MM.1S (cell line): ENCODE results near the gene LHPP.

Experiments used
- CTCF ChIP-seq: fragments of 300-600 bp; sonication (generic); IDR thresholded peaks from 2 replicates; pipeline ENCODE4 v1.5.1; 2016; ENCODE audit warnings: antibody characterized with exemption, low read length, mixed read lengths
- EZH2 ChIP-seq: fragments of 300-600 bp; sonication (generic); optimal IDR thresholded peaks from 2 replicates; pipeline ENCODE3; 2017; ENCODE audit warnings: low read depth, mild to moderate bottlenecking, antibody characterized with exemption, low read length, mixed read lengths
- EZH2phosphoT487 ChIP-seq: fragments of 300-600 bp; sonication (generic); IDR thresholded peaks from 2 replicates; pipeline ENCODE4 v1.6.1; 2018; ENCODE audit warnings: antibody characterized with exemption, low read length

GRCh38 chr10:124512040-124512428 lies 50.4 kb downstream of the LHPP start:
- TF ChIP-seq CTCF = no peak
- TF ChIP-seq EZH2 = no peak
- TF ChIP-seq EZH2phosphoT487 = no peak
